HCT116 (cell line): Measurements from ENCODE around the gene MS4A4E. TPM values are rescaled to one million over a fixed set of nuclear protein-coding genes. Genes with fewer than 3 reads are reported as not detected.

Source experiments
- ATAC-seq: fragments of 200-7000 bp; cut with Tn5 transposase; 2 replicates; pipeline ENCODE4 v1.9.1; 2020; ENCODE audit warnings: mild to moderate bottlenecking, moderate library complexity
- BruUV-seq: library from RNA; stranded (reverse); fragments of 400-500 nt; replicated peaks from 2 replicates; lab custom pipeline; 2021; lab: Mats Ljungman, UMichigan
- CTCF ChIA-PET: fragments of 300-600 bp; sonication (Branson Sonifier 250); formaldehyde crosslinking; loops from one replicate; lab custom pipeline; 2021; ENCODE audit warnings: antibody characterized with exemption; lab: Charles Lee
- POLR2A ChIA-PET: fragments of 300-600, 350-600 bp; sonication (Branson Sonifier 250); formaldehyde crosslinking; loops from one replicate; lab custom pipeline; 2021; ENCODE audit warnings: antibody characterized with exemption; lab: Charles Lee
- RAD21 ChIA-PET, 2 experiments: fragments of 300-600 bp; sonication (Branson Sonifier 250); formaldehyde crosslinking; loops; one replicate each; lab custom pipeline; 2023; ENCODE audit warnings: low total read pairs in 2 of 2; ENCODE audit not compliant: uncharacterized antibody in 2 of 2, unreplicated experiment in 2 of 2, low non-redundant PET in 1 of 2; lab: Charles Lee
- DNase-seq: peaks from one replicate; pipeline ENCODE4 v3.0.0-alpha.2; 2010; ENCODE audit warnings: low read depth, low spot score
- H2AFZ ChIP-seq: fragments of 200-600 bp; shearing (Covaris generic), sonication (generic); 2 replicates; pipeline ENCODE4 v1.6.1; 2017; ENCODE audit warnings: low read depth, mixed run types, mixed read lengths, antibody characterized with exemption, low read length; ENCODE audit not compliant: poor library complexity, severe bottlenecking
- H3K27ac ChIP-seq: 2 replicates; pipeline ENCODE4 v1.5.1; 2012; ENCODE audit warnings: low read depth, low read length
- H3K27me3 ChIP-seq: fragments of 200-600 bp; sonication (generic); 2 replicates; pipeline ENCODE4 v1.6.1; 2016; ENCODE audit warnings: mixed run types, low read length, mixed read lengths; ENCODE audit not compliant: insufficient read depth
- H3K36me3 ChIP-seq, 2 experiments: fragments of 200-500 bp in 1 of 2; fragments of 200-600 bp in 1 of 2; sonication (Bioruptor generic) in 1 of 2; sonication (generic) in 1 of 2; 2 replicates each; pipeline versions ENCODE4 v1.5.1 to v1.6.1; 2014 to 2016; ENCODE audit warnings: low read length in 2 of 2, inconsistent platforms in 1 of 2, mixed read lengths in 1 of 2, mixed run types in 1 of 2; ENCODE audit not compliant: insufficient read depth in 2 of 2, control insufficient read depth in 1 of 2
- H3K4me1 ChIP-seq, 2 experiments: fragments of 200-600 bp in 1 of 2; sonication (generic) in 1 of 2; 2 replicates each; pipeline versions ENCODE4 v1.5.1 to v1.6.1; 2012 to 2017; ENCODE audit warnings: low read length in 2 of 2, inconsistent platforms in 1 of 2, mild to moderate bottlenecking in 1 of 2, mixed read lengths in 1 of 2, mixed run types in 1 of 2, moderate library complexity in 1 of 2; ENCODE audit not compliant: insufficient read depth in 2 of 2, control insufficient read depth in 1 of 2
- H3K4me2 ChIP-seq: fragments of 200-600 bp; sonication (generic); 2 replicates; pipeline ENCODE4 v1.6.1; 2017; ENCODE audit warnings: mixed run types, low read length, mixed read lengths
- H3K4me3 ChIP-seq, 2 experiments: fragments of 200-600 bp in 1 of 2; sonication (generic) in 1 of 2; replicated peaks in 1 of 2; 2 replicates each; pipeline ENCODE4 v1.5.1; 2011 to 2016; ENCODE audit warnings: low read length in 2 of 2, control low read depth in 1 of 2, low read depth in 1 of 2, mild to moderate bottlenecking in 1 of 2, mixed read lengths in 1 of 2, mixed run types in 1 of 2
- H3K79me2 ChIP-seq: fragments of 200-600 bp; sonication (generic); 2 replicates; pipeline ENCODE4 v1.6.1; 2017; ENCODE audit warnings: mild to moderate bottlenecking, mixed run types, low read length, moderate library complexity, mixed read lengths; ENCODE audit not compliant: insufficient read depth
- H3K9ac ChIP-seq: fragments of 200-600 bp; sonication (generic); 2 replicates; pipeline ENCODE4 v1.6.1; 2016; ENCODE audit warnings: low read length, mixed read lengths
- H3K9me2 ChIP-seq: fragments of 200-600 bp; sonication (generic), shearing (Covaris generic); 2 replicates; pipeline ENCODE4 v1.6.1; 2017; ENCODE audit warnings: mixed run types, mild to moderate bottlenecking, moderate library complexity; ENCODE audit not compliant: insufficient read depth
- H3K9me3 ChIP-seq, 2 experiments: fragments of 200-500 bp in 1 of 2; fragments of 200-600 bp in 1 of 2; sonication (Bioruptor generic) in 1 of 2; sonication (generic) in 1 of 2; 2 replicates each; pipeline ENCODE4 v1.6.1; 2014 to 2017; ENCODE audit warnings: low read length in 2 of 2, mixed read lengths in 2 of 2, inconsistent platforms in 1 of 2, low read depth in 1 of 2, mild to moderate bottlenecking in 1 of 2, mixed run types in 1 of 2, moderate library complexity in 1 of 2; ENCODE audit not compliant: control insufficient read depth in 1 of 2, insufficient read depth in 1 of 2
- H4K20me1 ChIP-seq: fragments of 200-600 bp; sonication (generic), shearing (Covaris generic); 2 replicates; pipeline ENCODE4 v1.6.1; 2017; ENCODE audit warnings: mixed run types, mild to moderate bottlenecking, moderate library complexity; ENCODE audit not compliant: insufficient read depth
- ATF3 ChIP-seq: IDR thresholded peaks from 2 replicates; pipeline ENCODE4 v1.6.1; 2012
- CEBPB ChIP-seq: IDR thresholded peaks from 2 replicates; pipeline ENCODE4 v1.6.1; 2012; ENCODE audit warnings: low read depth
- CTCF ChIP-seq, 3 experiments: fragments of 200-600 bp in 1 of 3; sonication (generic) in 1 of 3; IDR thresholded peaks in 2 of 3; conservative IDR thresholded peaks in 1 of 3; 2 replicates each; pipeline ENCODE4 v1.5.1; 2012 to 2017; ENCODE audit warnings: low read depth in 2 of 3, low read length in 2 of 3, antibody characterized with exemption in 1 of 3, borderline replicate concordance in 1 of 3, control low read depth in 1 of 3, mild to moderate bottlenecking in 1 of 3, mixed read lengths in 1 of 3, mixed run types in 1 of 3, moderate library complexity in 1 of 3; ENCODE audit not compliant: insufficient read depth in 1 of 3
- EGR1 ChIP-seq: IDR thresholded peaks from 2 replicates; pipeline ENCODE4 v1.6.1; 2012; ENCODE audit warnings: low read depth
- ELF1 ChIP-seq: IDR thresholded peaks from 2 replicates; pipeline ENCODE4 v1.6.1; 2012; ENCODE audit warnings: low read depth, borderline replicate concordance
- EZH2phosphoT487 ChIP-seq: fragments of 200-600 bp; IDR thresholded peaks from 2 replicates; pipeline ENCODE4 v1.6.1; 2018; ENCODE audit warnings: antibody characterized with exemption, borderline replicate concordance
- JUND ChIP-seq: IDR thresholded peaks from 2 replicates; pipeline ENCODE4 v1.6.1; 2012
- MAX ChIP-seq: IDR thresholded peaks from 2 replicates; pipeline ENCODE4 v1.6.1; 2012
- POLR2A ChIP-seq: IDR thresholded peaks from 2 replicates; pipeline ENCODE4 v1.7.0; 2011; ENCODE audit warnings: borderline replicate concordance; ENCODE audit not compliant: insufficient read depth, insufficient read length; ENCODE audit errors: extremely low read depth
- POLR2AphosphoS5 ChIP-seq: IDR thresholded peaks from 2 replicates; pipeline ENCODE4 v1.6.1; 2011; ENCODE audit warnings: mild to moderate bottlenecking, low read depth, low read length, moderate library complexity
- RAD21 ChIP-seq: IDR thresholded peaks from 2 replicates; pipeline ENCODE4 v1.6.1; 2012; ENCODE audit warnings: low read depth, mild to moderate bottlenecking
- SIN3A ChIP-seq: IDR thresholded peaks from 2 replicates; pipeline ENCODE4 v1.6.1; 2012; ENCODE audit warnings: low read depth
- SP1 ChIP-seq: IDR thresholded peaks from 2 replicates; pipeline ENCODE4 v1.6.1; 2012; ENCODE audit warnings: low read depth
- SRF ChIP-seq: IDR thresholded peaks from 2 replicates; pipeline ENCODE4 v1.6.1; 2012; ENCODE audit warnings: low read depth
- TCF7L2 ChIP-seq: IDR thresholded peaks from 2 replicates; pipeline ENCODE4 v1.7.0; 2011; ENCODE audit warnings: borderline replicate concordance, inconsistent platforms; ENCODE audit not compliant: insufficient read depth, insufficient read length; ENCODE audit errors: extremely low read depth
- ZBTB33 ChIP-seq: IDR thresholded peaks from 2 replicates; pipeline ENCODE4 v1.6.1; 2011; ENCODE audit warnings: mild to moderate bottlenecking, low read length, moderate library complexity; ENCODE audit not compliant: insufficient replicate concordance; ENCODE audit errors: extremely low read depth
- ZFX ChIP-seq: fragments of 450-650 bp; IDR thresholded peaks from 2 replicates; pipeline ENCODE4 v1.6.1; 2017
- ZNF274 ChIP-seq: fragments of 200-500 bp; sonication (Bioruptor generic); IDR thresholded peaks from 2 replicates; pipeline ENCODE4 v1.6.1; 2014; ENCODE audit warnings: mild to moderate bottlenecking, low read depth, low read length, inconsistent platforms
- intact Hi-C: fragments of 100-400 bp; cut with micrococcal nuclease; formaldehyde crosslinking; loops from 2 replicates; pipeline ENCODE4 v1.10.0; 2022
- total RNA-seq: library from RNA; stranded (reverse); gene quantifications from one replicate; pipeline ENCODE4 v1.2.1, GENCODE V29; 2021; ENCODE audit not compliant: unreplicated experiment

The MS4A4E gene
- total RNA-seq, 1 experiment from 2014 or later: not detected

- Histone ChIP-seq H3K4me1 (no peaks in the 10 kb centered on the region), H3K36me3 (no peaks in the 10 kb centered on the region), H3K79me2 (no peaks in the 10 kb centered on the region), H4K20me1 (no peaks in the 10 kb centered on the region), H3K27ac (no peak within 1 kb of the TSS), H3K4me2 (no peak within 1 kb of the TSS), H3K9me3 (no peaks in the 10 kb centered on the region), H3K27me3 (0 out of 2 replicates have a peak, but pooled peaks cover 4% of the 10 kb centered on the region), H2AFZ (no peak within 1 kb of the TSS), H3K4me3 (no peak within 1 kb of the TSS), H3K9me2 (no peaks in the 10 kb centered on the region), H3K9ac (no peak within 1 kb of the TSS)
- POLR2A ChIA-PET: no interaction called here
- ATAC-seq (no peak), DNase-seq (no peak)
- TF ChIP-seq EZH2phosphoT487 (no peak), SRF (no peak), POLR2A (no peak), CEBPB (no peak), EGR1 (no peak), JUND (no peak), ZFX (no peak), SP1 (no peak)
- RAD21 ChIA-PET: no interaction called here
- intact Hi-C loops: no loop called here
- no TSS peak for BruUV-seq
- CTCF ChIA-PET: no interaction called here
These were observed 60.2 kb downstream of the MS4A4E start, which contains the start of gene MS4A6A for GRCh38 chr11:60182541-60183330. MS4A6A (minus strand) TSS chr11:60183083; CDS start chr11:60181727, 1,356 bp downstream.

- Histone ChIP-seq H3K4me1 (no peaks in the 10 kb centered on the region), H3K9me3 (no peaks in the 10 kb centered on the region), H3K27ac (no peak overlapping the region), H3K79me2 (no peaks in the 10 kb centered on the region), H3K9ac (no peak overlapping the region), H3K4me3 (no peak overlapping the region), H3K4me2 (no peak overlapping the region), H4K20me1 (no peaks in the 10 kb centered on the region), H3K36me3 (no peaks in the 10 kb centered on the region), H3K27me3 (no peaks in the 10 kb centered on the region), H3K9me2 (no peaks in the 10 kb centered on the region), H2AFZ (no peak overlapping the region)
- DNase-seq: no peak
- intact Hi-C loops: no loop called here
- ChIA-PET CTCF (no interaction called here), POLR2A (no interaction called here), RAD21 (no interaction called here)
- no TSS peak for BruUV-seq
- no peak for ATAC-seq
- TF ChIP-seq CTCF (IDR thresholded peaks at IDR 0.05 in 2 of 3, conservative IDR thresholded peaks at IDR 0.05 in 1 of 3; ENCODE audit: borderline replicate concordance in 1 of 3, insufficient read depth in 1 of 3, low read depth in 2 of 3, low read length in 2 of 3): no peak
- TF ChIP-seq MAX: no peak
- TF ChIP-seq ELF1: no peak
- TF ChIP-seq ZFX: no peak
- no peak for TF ChIP-seq ZBTB33
- no peak for TF ChIP-seq SIN3A
- TF ChIP-seq JUND: no peak
- no peak for TF ChIP-seq RAD21
- no peak for TF ChIP-seq POLR2AphosphoS5
- TF ChIP-seq TCF7L2: no peak
- TF ChIP-seq ZNF274: no peak
- TF ChIP-seq ATF3: no peak
These were observed 67.1 kb downstream of the MS4A4E start for GRCh38 chr11:60175860-60176275.
